Nucleus accumbens (tissue), 56 donors: ENCODE measurements around the gene NCAPH2.
A peak's percentile ranks its signal among the peaks of the same experiment; 100 is the strongest.

Experiments
- DNase-seq, 56 donors: peaks; one replicate each; lab custom pipeline; 2025; lab: John Stamatoyannopoulos, UW

Gene NCAPH2

GRCh38 chr22:50544746-50545253 is 36.8 kb downstream of the NCAPH2 start:
- no peak for DNase-seq

- DNase-seq = no peak
These were observed 37.7 kb downstream of the NCAPH2 start, which contains the start of gene KLHDC7B for GRCh38 chr22:50545522-50546325. Gene KLHDC7B, plus strand, starts transcription at chr22:50545899. Its CDS starts 345 bp downstream, at chr22:50546244.

GRCh38 chr22:50546326-50547262 is 38.6 kb downstream of the NCAPH2 start:
- no peak for DNase-seq

GRCh38 chr22:50547263-50547985 is 39.4 kb downstream of the NCAPH2 start:
- DNase-seq = no peak

GRCh38 chr22:50548040-50548920 is 40.3 kb downstream of the NCAPH2 start:
- no peak for DNase-seq

- no peak for DNase-seq
These were observed 41.1 kb downstream of the NCAPH2 start for GRCh38 chr22:50548921-50549790.

- DNase-seq = no peak
These were observed 42.4 kb downstream of the NCAPH2 start for GRCh38 chr22:50550395-50550794.

- DNase-seq = no peak
These were observed 43.2 kb downstream of the NCAPH2 start for GRCh38 chr22:50551160-50551752.

- no peak for DNase-seq
These were observed 45.3 kb downstream of the NCAPH2 start for GRCh38 chr22:50553310-50553709.

- DNase-seq = no peak
These were observed 48.7 kb downstream of the NCAPH2 start for GRCh38 chr22:50556703-50557102.

GRCh38 chr22:50560034-50560433 is 52.0 kb downstream of the NCAPH2 start:
- DNase-seq = no peak

GRCh38 chr22:50561401-50562358 is 53.7 kb downstream of the NCAPH2 start:
- no peak for DNase-seq

- DNase-seq = peak; percentile 33 to 97 (median 90)
These were observed 54.7 kb downstream of the NCAPH2 start, which contains the start of gene SYCE3 for GRCh38 chr22:50562523-50563412. Gene SYCE3, minus strand, starts transcription at chr22:50562919. Its CDS starts 6,514 bp downstream, at chr22:50556405.

GRCh38 chr22:50563413-50564160 is 55.6 kb downstream of the NCAPH2 start:
- peak in 5 of 56 donors; percentile 8 to 30 (median 16) for DNase-seq

- no peak for DNase-seq
These were observed 56.3 kb downstream of the NCAPH2 start for GRCh38 chr22:50564289-50564688.
